Raji (cell line): Measurements from ENCODE around the gene PRKCA.

Experiments used
- POLR2A ChIP-seq: IDR thresholded peaks from 2 replicates; pipeline ENCODE4 v1.6.1; 2011; ENCODE audit warnings: low read depth, low read length, control low read depth; ENCODE audit not compliant: insufficient read depth

PRKCA gene

GRCh38 chr17:66767154-66767933, 464.9 kb downstream of the PRKCA start:
- TF ChIP-seq POLR2A, result no peak

- TF ChIP-seq POLR2A, result no peak
Measured at GRCh38 chr17:66769911-66770310, 467.5 kb downstream of the PRKCA start.

DNA sequence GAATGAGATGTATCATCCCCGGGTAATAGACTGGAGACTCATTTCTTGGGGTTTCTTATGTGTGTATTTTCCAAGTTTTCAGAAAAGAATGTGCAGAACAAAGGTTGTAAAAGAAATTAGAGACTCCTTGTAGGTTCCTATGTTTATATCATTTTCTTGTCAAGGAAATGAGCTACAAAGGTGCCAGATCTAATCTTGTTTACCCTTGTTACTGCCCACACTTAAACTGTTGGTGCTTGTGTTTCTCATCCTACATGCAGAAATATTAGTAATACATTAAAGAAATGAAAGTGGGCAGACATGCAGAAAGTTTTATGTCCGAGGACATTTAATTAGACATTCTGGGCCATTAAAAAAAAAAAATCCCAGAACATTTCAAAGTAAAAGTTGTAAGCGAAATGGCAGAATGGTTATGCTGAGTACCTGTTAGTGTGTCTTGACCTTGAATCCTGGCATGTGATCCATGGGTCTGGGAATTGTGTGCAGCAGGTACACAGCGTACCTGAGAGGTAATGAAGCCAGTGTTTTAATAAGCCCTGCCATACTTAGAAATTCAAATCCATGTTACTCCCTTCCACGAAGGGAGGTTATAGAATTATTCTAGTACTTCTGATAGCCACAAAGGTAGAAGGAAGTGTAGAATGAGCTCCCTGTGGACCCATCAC, 469.9 kb downstream of the PRKCA start:
- no peak for TF ChIP-seq POLR2A

DNA sequence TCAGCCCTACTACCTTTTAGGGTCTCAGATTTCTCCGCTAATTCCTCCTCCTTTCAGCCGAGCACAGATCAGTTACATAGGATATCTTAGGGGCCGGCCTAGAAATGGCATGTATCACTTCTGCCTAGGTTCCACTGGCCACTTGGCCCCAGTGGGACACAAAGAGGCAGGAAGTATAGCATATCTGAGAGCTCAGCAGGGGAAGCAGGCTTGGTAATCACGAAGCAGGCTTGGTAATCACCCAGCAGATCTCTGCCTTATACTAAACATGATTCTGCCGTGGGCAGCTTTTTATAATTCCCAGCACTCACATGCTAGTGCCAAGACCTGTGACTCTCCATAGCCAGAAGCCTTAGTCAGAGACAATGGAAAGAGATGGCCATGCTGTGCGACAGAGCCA, 472.9 kb downstream of the PRKCA start:
- no peak for TF ChIP-seq POLR2A

GRCh38 chr17:66775881-66776400, 473.5 kb downstream of the PRKCA start:
- TF ChIP-seq POLR2A, result no peak

DNA sequence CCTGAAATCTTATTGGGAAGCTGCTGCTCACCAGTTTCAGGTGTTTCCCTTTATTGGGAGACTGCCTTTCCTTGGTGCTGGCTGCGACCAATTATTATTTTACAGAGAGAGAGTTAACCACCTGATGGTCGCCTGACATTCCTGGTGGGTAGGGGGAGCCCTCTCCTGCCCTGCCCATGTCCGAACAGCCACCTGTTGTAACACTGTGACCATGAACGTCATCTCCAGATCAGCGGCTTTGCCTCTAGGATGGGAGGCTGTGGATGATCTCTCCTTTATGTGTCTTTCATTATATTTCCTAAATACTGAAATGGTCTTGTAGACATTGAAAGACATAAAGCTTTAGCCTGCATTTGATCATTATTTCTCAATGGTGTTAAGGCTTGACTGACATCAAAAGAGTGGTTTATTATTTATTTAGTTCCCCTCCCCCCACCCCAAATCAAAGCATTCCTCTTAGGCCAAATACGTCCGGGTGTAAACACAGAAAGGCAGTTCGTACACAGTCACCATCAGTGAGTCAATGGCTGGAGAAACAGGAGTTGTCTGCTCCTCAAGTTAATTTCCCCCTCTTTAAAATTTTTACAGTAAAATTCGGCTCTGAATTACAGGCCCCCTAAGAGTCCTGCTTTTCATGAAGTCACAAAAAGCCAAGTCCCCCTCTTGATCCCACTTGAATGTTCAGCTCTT, 474.7 kb downstream of the PRKCA start:
- TF ChIP-seq POLR2A, result no peak

DNA sequence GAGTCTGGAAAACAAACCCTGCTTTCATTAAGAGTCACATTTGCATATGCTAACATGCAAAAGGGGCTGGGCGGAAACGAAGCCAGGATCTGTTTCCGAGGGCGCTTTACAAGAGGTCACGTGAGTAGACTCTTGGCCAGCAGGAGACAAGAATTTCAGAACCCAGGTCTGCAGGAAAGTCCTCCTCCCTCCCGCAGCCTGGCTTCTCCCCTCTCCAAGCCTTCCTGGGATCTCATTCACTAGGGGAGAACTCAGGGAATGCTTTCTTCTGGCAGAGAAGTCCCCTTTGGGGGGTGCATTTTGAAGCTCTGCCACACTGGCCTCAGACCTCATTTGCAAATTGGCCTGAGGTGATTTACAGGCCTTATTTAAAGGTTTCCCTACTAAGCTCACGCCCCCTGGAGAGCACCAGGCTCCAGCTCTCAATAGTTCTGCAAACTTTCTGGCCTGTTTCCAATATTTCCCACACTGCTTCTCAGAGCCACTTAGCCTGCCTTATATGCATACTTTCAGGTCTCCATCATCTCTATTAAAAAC, 475.3 kb downstream of the PRKCA start:
- TF ChIP-seq POLR2A, result no peak

DNA sequence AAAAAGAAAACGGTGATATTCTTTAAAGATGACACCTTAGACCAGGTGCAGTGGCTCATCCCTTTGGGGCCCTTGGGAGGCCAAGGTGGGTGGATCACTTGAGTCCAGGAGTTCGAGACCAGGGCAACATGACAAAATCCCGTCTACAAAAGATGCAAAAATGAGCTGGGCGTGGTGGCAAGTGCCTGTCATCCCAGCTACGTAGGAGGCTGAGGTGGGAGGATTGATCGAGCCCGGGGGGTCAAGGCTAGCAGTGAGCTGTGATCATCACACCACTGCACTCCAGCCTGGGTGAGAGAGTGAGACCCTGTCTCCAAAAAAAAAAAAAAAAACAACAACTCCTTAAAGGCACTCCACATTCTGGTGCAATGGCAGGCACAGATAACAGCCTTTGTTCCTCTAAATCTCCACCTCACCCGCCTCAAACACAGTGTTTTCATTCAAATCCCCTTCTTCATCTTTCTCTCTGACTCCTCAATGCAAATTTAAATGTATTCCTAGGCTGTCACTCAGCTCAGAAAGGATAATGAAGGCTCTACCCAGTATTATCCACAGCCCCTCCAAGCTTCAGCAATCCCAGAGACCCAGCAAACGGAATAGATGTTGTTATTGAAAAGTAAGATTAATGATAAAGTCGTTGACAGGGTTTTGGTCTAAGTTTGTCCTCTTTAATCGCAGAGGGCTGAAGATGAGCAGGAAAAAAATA, 476.3 kb downstream of the PRKCA start:
- TF ChIP-seq POLR2A, result no peak

DNA sequence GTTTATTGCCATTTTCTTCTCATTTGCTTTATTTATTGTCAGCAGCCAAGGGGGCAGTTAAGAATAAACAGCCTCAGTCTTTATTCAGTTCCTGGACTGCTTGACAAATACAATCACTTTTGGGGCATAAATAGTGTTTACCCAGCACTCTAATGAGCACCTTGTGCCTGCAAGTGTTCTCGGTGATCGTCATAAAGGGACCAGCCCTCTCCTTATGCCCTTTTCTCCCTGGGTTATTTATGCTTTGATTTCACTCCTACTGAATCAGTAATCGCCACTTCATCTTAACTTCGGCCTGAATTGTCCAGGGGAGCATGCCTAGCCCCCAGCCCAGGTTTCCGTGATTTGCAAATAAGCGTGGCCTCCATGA, 476.8 kb downstream of the PRKCA start:
- TF ChIP-seq POLR2A, result no peak

DNA sequence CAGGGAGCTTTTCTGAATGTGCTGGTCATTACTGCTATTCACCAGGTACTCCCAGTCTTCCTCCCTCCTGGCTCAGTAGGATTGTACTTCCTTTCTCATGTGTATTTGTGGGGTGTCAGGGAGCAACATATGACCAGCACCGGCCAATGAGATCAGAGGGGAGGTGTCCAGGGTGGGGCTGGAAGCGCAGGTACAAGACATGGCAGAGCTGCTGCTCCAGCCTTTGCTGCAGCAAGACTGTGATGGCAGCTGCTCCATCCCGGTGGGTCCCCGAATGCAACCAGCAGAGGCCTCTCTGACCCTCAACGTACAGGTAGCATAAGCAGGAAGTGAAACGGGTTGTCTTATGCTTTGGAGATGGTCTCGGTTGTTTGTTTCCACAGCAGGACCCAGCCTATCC, 478.7 kb downstream of the PRKCA start:
- TF ChIP-seq POLR2A, result no peak

- no peak for TF ChIP-seq POLR2A
Measured at GRCh38 chr17:66782851-66783250, 480.4 kb downstream of the PRKCA start.

DNA sequence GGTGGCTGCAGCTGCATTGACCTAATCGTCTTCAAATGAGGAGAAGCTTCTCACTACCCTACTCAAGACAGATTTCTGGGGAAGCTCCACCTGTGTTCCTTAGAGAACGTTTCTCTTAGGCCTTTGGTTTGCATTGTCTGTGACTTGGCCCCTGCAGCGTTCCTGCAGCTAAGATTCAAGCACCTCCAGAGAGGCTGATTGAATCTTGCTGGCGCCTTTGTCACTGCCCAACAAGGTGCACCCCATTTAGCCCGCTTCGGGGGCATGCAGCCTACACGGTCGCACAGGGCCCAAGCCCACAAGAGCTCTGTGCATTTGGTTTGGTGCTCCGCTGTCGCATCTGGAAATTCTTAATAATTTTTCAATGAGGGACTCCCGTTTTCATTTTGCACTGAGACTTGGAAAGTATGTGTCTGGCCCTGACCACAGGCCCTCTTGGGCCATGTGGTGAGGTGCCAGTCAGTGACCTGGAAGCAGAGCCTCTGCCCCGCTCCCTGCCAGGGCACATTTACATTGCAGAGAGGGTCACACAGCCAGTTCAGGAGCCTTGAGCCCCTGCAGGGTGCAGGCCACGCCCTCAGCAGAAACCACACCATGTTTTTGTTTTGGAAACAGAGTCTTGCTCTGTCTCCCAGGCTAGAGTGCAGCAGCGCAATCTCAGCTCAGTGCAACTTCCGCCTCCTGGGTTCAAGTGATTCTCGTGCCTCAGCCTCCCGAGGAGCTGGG, 481.4 kb downstream of the PRKCA start:
- no peak for TF ChIP-seq POLR2A

DNA sequence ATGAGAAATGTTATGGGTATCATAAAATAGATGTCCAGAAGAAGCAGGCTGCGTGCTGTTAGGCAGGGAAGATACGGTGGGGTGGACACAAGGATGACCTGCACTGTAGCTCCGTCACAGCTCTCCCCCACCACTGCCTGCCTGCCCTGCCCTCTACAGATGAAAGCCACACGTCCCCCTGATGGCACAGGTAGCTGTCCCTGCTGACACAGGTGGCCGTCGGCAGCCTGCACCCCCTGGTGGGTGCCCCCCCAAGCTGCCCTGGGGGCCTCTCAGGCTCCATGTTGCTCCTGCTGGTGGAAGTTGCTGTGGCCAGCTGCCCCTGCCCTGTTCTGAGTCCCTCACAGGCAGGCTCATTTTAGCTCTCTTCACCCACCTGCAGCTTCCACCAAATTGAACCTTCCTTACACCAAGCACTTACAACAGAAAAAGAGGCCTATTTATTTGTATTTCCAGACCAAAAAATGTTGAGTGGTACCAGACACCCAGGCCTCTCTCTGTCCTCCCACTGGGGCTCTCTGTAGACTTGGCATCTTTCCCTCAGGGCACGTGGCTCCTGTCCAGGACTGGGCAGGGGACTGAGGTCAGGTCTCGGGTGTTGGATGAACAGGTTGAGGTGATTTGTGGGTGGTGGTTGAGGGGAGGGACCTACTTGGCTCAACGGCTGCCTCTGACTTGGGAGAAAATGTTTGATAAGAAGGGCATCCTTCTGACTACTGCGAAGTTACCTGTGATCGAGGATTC, 482.4 kb downstream of the PRKCA start:
- TF ChIP-seq POLR2A, result no peak

- TF ChIP-seq POLR2A, result no peak
Measured at GRCh38 chr17:66786107-66786506, 483.7 kb downstream of the PRKCA start.
